ENCODE data around the gene CDC40. TPM values are rescaled to one million over a fixed set of nuclear protein-coding genes. Genes with fewer than 3 reads are reported as not detected.
"Not testable (repeated sequence)": the region's sequence is repeated elsewhere in the genome, so short reads cannot be mapped to it uniquely, and the experiment has no call there.

Gene CDC40
- total RNA-seq, 3 donors from 2014 or later: 19.7 to 24.2 (median 22.0) TPM

DNA sequence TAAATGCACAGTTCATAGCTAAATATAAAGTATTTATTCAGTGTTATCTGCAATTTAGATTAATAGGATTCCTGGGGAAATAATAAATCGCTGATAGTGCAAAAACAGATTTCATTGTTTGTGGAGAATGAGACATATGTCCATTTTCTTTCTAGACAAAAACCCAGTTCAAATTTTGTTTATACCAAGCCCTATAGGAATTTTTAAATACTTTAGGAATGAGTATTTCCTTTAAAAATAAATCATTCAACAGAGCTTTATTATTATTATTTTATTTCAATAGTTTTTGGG is 91.5 kb downstream of the CDC40 start:
- Histone ChIP-seq H3K4me1 (ENCODE audit: low read depth) (no peaks in the 10 kb centered on the region), H3K36me3 (ENCODE audit: low read depth) (no peaks in the 10 kb centered on the region), H3K4me3 (no peak overlapping the region), H3K9me3 (no peaks in the 10 kb centered on the region)
- ATAC-seq (no peak), DNase-seq (no peak)
- intact Hi-C loops (cut with DNase I, micrococcal nuclease): no loop called here
- TF ChIP-seq, protein P1, sequence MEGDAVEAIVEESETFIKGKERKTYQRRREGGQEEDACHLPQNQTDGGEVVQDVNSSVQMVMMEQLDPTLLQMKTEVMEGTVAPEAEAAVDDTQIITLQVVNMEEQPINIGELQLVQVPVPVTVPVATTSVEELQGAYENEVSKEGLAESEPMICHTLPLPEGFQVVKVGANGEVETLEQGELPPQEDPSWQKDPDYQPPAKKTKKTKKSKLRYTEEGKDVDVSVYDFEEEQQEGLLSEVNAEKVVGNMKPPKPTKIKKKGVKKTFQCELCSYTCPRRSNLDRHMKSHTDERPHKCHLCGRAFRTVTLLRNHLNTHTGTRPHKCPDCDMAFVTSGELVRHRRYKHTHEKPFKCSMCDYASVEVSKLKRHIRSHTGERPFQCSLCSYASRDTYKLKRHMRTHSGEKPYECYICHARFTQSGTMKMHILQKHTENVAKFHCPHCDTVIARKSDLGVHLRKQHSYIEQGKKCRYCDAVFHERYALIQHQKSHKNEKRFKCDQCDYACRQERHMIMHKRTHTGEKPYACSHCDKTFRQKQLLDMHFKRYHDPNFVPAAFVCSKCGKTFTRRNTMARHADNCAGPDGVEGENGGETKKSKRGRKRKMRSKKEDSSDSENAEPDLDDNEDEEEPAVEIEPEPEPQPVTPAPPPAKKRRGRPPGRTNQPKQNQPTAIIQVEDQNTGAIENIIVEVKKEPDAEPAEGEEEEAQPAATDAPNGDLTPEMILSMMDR (IDR thresholded peaks at IDR 0.05): no peak

DNA sequence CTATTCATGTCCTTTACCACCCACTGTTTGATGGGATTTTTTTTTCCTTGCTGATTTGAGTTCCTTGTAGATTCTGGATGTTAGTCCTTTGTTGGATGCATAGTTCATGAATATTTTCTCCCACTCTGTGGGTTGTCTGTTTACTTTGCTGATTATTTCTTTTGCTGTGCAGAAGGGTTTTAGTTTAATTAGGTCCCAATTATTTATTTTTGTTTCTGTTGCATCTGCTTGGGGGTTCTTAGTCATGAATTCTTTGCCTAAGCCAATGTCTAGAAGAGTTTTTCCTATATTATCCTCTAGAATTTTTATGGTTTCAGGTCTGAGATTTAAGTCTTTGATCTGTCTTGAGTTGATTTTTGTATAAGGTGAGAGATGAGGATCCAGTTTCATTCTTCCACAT is 92.6 kb downstream of the CDC40 start:
- H3K9me3 ChIP-seq; ATAC-seq; H3K4me3 ChIP-seq; H3K4me1 ChIP-seq (ENCODE audit: low read depth); H3K36me3 ChIP-seq (ENCODE audit: low read depth); DNase-seq; intact Hi-C loops (cut with DNase I, micrococcal nuclease): not testable (repeated sequence)

DNA sequence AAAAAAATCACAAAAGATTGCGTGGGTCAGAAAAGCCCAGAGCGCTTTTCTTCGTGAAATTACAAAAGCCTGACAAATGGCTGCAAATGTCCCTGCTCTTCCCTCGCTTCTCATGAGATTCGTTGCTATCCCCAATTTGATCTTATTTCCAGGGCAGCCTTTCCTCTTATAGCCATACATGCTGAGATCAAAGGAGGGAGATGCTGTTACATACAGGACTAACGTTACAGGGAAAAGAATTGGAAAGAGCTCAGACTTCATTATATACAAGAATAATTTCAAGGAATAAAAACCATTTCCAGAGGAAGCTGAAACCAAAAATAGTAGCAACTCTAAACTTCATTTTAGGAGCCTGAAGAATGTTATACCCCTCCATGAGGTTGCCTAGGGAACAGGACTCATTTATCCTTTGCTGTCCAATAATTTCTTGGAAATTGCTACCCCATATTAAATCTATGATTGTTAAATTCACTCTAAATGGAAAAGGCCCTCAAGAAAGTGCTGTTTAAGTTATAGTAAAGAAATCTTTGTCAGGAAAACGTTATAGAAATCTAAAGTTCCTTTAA is 97.0 kb downstream of the CDC40 start:
- no peaks in the 10 kb centered on the region for H3K9me3 ChIP-seq
- no peak for DNase-seq
- H3K36me3 ChIP-seq (ENCODE audit: low read depth): no peaks in the 10 kb centered on the region
- TF ChIP-seq, protein P1 (IDR thresholded peaks at IDR 0.05): no peak
- no peak overlapping the region for H3K4me3 ChIP-seq
- no peaks in the 10 kb centered on the region for H3K4me1 ChIP-seq (ENCODE audit: low read depth)
- ATAC-seq: no peak
- intact Hi-C loops (cut with DNase I, micrococcal nuclease): no loop called here

Other genes starting within 250 kb of the CDC40 start
- gene GPR6, start 202.1 kb upstream of the CDC40 start, total RNA-seq: not detected
- gene WASF1, start 757 bp upstream of the CDC40 start, total RNA-seq: 10 to 100 TPM in 1 of 3 donors, 1 to 10 TPM in 2; 1.3 to 16.0 (median 2.7) TPM
- 10 to 100 TPM in 1 of 3 donors, 1 to 10 TPM in 1, under 1 TPM in 1; 0.43 to 23.5 (median 1.2) TPM for gene METTL24, start 177.9 kb downstream of the CDC40 start, total RNA-seq
- 1 to 10 TPM; 2.6 to 3.5 (median 3.4) TPM for gene DDO, start 235.1 kb downstream of the CDC40 start, total RNA-seq